A673 (cell line): Measurements from ENCODE around the gene VPS8. TPM values are rescaled to one million over a fixed set of nuclear protein-coding genes. Genes with fewer than 3 reads are reported as not detected.
"Not testable (repeated sequence)": the region's sequence is repeated elsewhere in the genome, so short reads cannot be mapped to it uniquely, and the experiment has no call there.

Source experiments
- BruUV-seq: library from RNA; stranded (reverse); fragments of 400-500 nt; replicated peaks from 2 replicates; lab custom pipeline; 2021; lab: Mats Ljungman, UMichigan
- CTCF ChIA-PET: fragments of 300-600 bp; sonication (Branson Sonifier 250); formaldehyde crosslinking; loops from one replicate; lab custom pipeline; 2022; ENCODE audit warnings: antibody characterized with exemption; lab: Charles Lee
- POLR2A ChIA-PET: fragments of 300-600 bp; sonication (Branson Sonifier 250); formaldehyde crosslinking; loops from one replicate; lab custom pipeline; 2022; ENCODE audit warnings: antibody characterized with exemption; ENCODE audit not compliant: low non-redundant PET; lab: Charles Lee
- DNase-seq: peaks from one replicate; pipeline ENCODE4 v3.0.0-alpha.2; 2015; ENCODE audit warnings: low spot score
- H3K27ac ChIP-seq: fragments of 200-600 bp; sonication (generic); 2 replicates; pipeline ENCODE4 v1.5.1; 2016; ENCODE audit warnings: mixed run types, low read depth, mild to moderate bottlenecking, mixed read lengths, antibody characterized with exemption, low read length; ENCODE audit not compliant: poor library complexity, severe bottlenecking
- H3K27me3 ChIP-seq: fragments of 200-600 bp; sonication (generic); replicated peaks from 2 replicates; pipeline ENCODE4 v1.6.1; 2017; ENCODE audit warnings: mixed run types, low read depth, mild to moderate bottlenecking, mixed read lengths, antibody characterized with exemption, low read length; ENCODE audit not compliant: insufficient read depth, poor library complexity
- H3K36me3 ChIP-seq: fragments of 200-600 bp; sonication (generic); 2 replicates; pipeline ENCODE4 v1.6.1; 2016; ENCODE audit warnings: mixed run types, mild to moderate bottlenecking, mixed read lengths, antibody characterized with exemption, low read length; ENCODE audit not compliant: insufficient read depth, poor library complexity, severe bottlenecking
- H3K4me1 ChIP-seq: fragments of 200-600 bp; sonication (generic); 2 replicates; pipeline ENCODE4 v1.6.1; 2017; ENCODE audit warnings: mixed run types, mild to moderate bottlenecking, mixed read lengths, antibody characterized with exemption, low read length; ENCODE audit not compliant: insufficient read depth, poor library complexity, severe bottlenecking
- H3K4me3 ChIP-seq: fragments of 200-600 bp; sonication (generic); 2 replicates; pipeline ENCODE4 v1.5.1; 2016; ENCODE audit warnings: low read depth, mixed run types, mild to moderate bottlenecking, mixed read lengths, low read length; ENCODE audit not compliant: poor library complexity, severe bottlenecking
- H3K9me3 ChIP-seq: fragments of 200-600 bp; sonication (generic); 2 replicates; pipeline ENCODE4 v1.6.1; 2016; ENCODE audit warnings: mixed run types, low read depth, mild to moderate bottlenecking, mixed read lengths, antibody characterized with exemption, low read length; ENCODE audit not compliant: poor library complexity, severe bottlenecking
- EZH2 ChIP-seq: fragments of 200-600 bp; sonication (generic); IDR thresholded peaks from 2 replicates; pipeline ENCODE4 v1.6.1; 2017; ENCODE audit warnings: borderline replicate concordance, low read depth, mild to moderate bottlenecking, mixed read lengths, antibody characterized with exemption, low read length; ENCODE audit not compliant: poor library complexity, severe bottlenecking
- intact Hi-C: fragments of 100-400 bp; cut with micrococcal nuclease; formaldehyde crosslinking; loops from one replicate; pipeline ENCODE4 v1.10.0; 2022; ENCODE audit not compliant: unreplicated experiment
- total RNA-seq: library from RNA; stranded (reverse); gene quantifications from 2 replicates; pipeline ENCODE4 v1.2.3, GENCODE V29; 2021
- TF ChIP-seq, protein P1 (sequence below): fragments of 300-800, 200-600 bp; sonication (generic); conservative IDR thresholded peaks from 2 replicates; pipeline ENCODE4 v1.5.1; 2017; ENCODE audit warnings: low read depth, mild to moderate bottlenecking, antibody characterized with exemption, low read length, moderate library complexity, mixed read lengths

The VPS8 gene
- total RNA-seq, 1 experiment from 2014 or later: 42.3 TPM

DNA sequence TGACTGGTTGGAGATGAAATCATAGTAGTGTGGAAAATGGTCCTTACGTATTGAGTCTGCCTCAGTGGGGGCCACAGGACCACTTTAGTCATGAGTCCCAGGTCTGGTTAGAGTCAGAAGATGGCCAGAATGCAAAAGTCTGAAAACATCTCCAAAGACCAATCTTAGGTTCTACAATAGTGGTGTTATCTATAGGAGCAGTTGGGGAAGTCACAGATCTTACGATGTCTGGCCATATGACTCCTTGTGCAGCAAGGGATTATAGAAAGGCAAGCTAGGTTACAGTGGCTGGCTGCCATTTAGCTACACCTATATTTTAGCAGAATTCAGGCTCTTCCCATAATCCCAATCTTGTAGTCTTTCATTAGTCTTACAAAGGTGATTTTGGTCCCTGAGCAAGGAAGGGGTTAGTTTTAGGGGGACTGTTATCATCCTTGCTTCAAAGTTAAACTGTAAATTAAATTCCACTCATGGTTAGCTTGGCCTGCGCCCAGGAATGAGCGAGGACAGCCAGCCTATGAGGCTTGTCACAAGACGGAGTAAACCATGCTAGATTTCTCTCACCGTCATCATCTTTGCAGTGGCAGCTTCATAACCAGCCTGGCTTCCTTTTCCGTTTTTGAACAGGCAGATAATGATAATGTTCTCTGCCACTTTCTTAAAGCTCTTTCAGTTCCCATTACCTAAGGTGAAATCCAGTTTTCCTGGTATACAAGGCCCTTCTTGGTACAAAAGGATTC, 134.1 kb downstream of the VPS8 start:
- Histone ChIP-seq H3K36me3 (no peaks in the 10 kb centered on the region), H3K9me3 (no peaks in the 10 kb centered on the region), H3K27me3 (no peaks in the 10 kb centered on the region), H3K4me3 (no peak overlapping the region), H3K27ac (no peak overlapping the region), H3K4me1 (no peaks in the 10 kb centered on the region)
- TF ChIP-seq, protein P1, sequence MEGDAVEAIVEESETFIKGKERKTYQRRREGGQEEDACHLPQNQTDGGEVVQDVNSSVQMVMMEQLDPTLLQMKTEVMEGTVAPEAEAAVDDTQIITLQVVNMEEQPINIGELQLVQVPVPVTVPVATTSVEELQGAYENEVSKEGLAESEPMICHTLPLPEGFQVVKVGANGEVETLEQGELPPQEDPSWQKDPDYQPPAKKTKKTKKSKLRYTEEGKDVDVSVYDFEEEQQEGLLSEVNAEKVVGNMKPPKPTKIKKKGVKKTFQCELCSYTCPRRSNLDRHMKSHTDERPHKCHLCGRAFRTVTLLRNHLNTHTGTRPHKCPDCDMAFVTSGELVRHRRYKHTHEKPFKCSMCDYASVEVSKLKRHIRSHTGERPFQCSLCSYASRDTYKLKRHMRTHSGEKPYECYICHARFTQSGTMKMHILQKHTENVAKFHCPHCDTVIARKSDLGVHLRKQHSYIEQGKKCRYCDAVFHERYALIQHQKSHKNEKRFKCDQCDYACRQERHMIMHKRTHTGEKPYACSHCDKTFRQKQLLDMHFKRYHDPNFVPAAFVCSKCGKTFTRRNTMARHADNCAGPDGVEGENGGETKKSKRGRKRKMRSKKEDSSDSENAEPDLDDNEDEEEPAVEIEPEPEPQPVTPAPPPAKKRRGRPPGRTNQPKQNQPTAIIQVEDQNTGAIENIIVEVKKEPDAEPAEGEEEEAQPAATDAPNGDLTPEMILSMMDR: no peak
- TF ChIP-seq EZH2: no peak
- no peak for DNase-seq
- POLR2A ChIA-PET: no interaction called here
- intact Hi-C loops: no loop called here
- no TSS peak for BruUV-seq
- CTCF ChIA-PET: no interaction called here

DNA sequence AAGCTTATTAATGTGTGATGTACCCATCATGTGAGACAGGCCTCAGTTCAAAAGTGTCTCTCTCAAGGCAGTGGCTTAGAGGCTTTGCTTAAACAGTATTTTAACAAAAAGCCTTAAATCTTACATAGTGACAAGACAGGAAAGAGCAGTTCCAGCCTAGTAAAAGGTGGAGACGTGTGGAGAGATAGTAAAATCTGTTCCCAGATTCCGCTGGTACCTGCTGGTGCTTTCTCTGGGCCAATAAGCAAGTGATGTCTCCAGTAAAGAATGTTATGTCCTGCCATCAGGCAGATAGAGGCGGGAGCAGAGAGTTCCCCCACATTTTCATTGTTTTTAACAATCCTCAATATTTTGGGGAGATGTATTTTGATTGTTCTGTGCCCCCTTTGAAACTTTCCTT, 135.0 kb downstream of the VPS8 start:
- POLR2A ChIA-PET: no interaction called here
- no TSS peak for BruUV-seq
- H3K4me1 ChIP-seq: no peaks in the 10 kb centered on the region
- no peaks in the 10 kb centered on the region for H3K9me3 ChIP-seq
- no peak for DNase-seq
- no peak overlapping the region for H3K4me3 ChIP-seq
- H3K27ac ChIP-seq: no peak overlapping the region
- no peak for TF ChIP-seq EZH2
- TF ChIP-seq, protein P1: no peak
- H3K36me3 ChIP-seq: no peaks in the 10 kb centered on the region
- no peaks in the 10 kb centered on the region for H3K27me3 ChIP-seq
- CTCF ChIA-PET: no interaction called here
- intact Hi-C loops: no loop called here

DNA sequence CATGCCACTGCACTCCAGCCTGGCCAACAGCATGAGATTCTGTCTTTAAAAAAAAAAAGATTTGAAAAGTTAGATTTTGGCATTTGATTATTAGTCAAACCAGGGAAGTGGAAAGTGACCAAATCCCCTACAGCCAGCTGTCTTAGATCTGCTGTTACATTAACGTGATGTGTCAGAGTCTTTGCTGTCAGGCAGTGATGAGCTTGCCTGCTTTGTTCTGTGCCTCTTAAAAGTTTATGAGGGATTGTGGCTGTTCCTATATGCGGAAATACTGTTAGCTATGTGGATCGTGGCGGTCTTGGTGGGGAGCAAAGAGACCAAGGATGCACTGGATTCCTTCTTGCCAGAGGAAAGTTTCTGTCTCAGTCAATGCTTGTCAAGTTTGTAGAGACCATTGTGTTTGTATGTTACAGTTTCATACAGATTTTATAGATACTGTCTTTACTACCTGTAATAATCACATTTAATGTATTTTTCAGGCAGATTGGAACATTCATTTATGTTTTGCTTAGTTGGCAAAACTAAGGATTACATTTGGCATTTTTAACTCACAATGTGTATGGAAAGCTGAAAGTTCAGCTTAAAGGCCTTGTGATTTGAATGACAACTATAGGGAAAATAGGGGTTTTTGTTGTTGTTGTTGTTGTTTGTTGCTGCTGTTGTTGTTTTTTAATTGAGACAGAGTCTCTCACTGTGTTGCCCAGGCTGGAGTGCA, 137.4 kb downstream of the VPS8 start:
- intact Hi-C loops: no loop called here
- TF ChIP-seq EZH2: no peak
- TF ChIP-seq, protein P1: no peak
- ChIA-PET POLR2A (interaction anchor here (0.7 kb wide), 1 partner anchor 53 kb away, joined by 3 read pairs; no protein-coding TSS in a partner anchor), CTCF (no interaction called here)
- BruUV-seq: no TSS peak
- no peaks in the 10 kb centered on the region for H3K36me3 ChIP-seq
- no peak overlapping the region for H3K27ac ChIP-seq
- no peaks in the 10 kb centered on the region for H3K4me1 ChIP-seq
- no peaks in the 10 kb centered on the region for H3K27me3 ChIP-seq
- H3K9me3 ChIP-seq: no peaks in the 10 kb centered on the region
- H3K4me3 ChIP-seq: no peak overlapping the region
- DNase-seq: no peak

DNA sequence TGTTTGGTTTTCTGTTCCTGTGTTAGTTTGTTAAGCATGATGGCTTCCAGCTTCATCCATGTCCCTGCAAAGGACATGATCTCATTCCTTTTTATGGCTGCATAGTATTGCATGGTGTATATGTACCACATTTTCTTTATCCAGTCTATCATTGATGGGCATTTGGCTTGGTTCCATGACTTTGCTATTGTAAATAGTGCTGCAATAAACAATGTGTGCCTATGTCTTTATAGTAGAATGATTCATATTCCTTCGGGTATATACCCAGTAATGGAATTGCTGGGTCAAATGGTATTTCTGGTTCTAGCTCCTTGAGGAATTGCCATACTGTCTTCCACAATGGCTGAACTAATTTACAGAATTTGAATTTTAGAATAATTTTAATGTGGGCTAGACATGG, 138.8 kb downstream of the VPS8 start:
- H3K4me3 ChIP-seq, CTCF ChIA-PET, H3K27me3 ChIP-seq, BruUV-seq, H3K4me1 ChIP-seq, H3K9me3 ChIP-seq, H3K27ac ChIP-seq, H3K36me3 ChIP-seq, DNase-seq, POLR2A ChIA-PET, intact Hi-C loops: not testable (repeated sequence)
